SU-DHL-6 (cell line): ENCODE results near the gene SH3RF3.

ENCODE experiments used
- EZH2phosphoT487 ChIP-seq: fragments of 200-600 bp; sonication (generic), shearing (Covaris generic); conservative IDR thresholded peaks from 2 replicates; pipeline ENCODE4 v1.6.1; 2018; ENCODE audit warnings: mild to moderate bottlenecking, antibody characterized with exemption, low read length, moderate library complexity, mixed read lengths
- TF ChIP-seq, protein P1 (sequence below): fragments of 200-600 bp; sonication (generic); IDR thresholded peaks from one replicate; pipeline ENCODE4 v1.5.1; 2017; ENCODE audit warnings: antibody characterized with exemption, mild to moderate bottlenecking, low read length, moderate library complexity; ENCODE audit not compliant: insufficient read depth, poor library complexity, severe bottlenecking

- TF ChIP-seq, protein P1, sequence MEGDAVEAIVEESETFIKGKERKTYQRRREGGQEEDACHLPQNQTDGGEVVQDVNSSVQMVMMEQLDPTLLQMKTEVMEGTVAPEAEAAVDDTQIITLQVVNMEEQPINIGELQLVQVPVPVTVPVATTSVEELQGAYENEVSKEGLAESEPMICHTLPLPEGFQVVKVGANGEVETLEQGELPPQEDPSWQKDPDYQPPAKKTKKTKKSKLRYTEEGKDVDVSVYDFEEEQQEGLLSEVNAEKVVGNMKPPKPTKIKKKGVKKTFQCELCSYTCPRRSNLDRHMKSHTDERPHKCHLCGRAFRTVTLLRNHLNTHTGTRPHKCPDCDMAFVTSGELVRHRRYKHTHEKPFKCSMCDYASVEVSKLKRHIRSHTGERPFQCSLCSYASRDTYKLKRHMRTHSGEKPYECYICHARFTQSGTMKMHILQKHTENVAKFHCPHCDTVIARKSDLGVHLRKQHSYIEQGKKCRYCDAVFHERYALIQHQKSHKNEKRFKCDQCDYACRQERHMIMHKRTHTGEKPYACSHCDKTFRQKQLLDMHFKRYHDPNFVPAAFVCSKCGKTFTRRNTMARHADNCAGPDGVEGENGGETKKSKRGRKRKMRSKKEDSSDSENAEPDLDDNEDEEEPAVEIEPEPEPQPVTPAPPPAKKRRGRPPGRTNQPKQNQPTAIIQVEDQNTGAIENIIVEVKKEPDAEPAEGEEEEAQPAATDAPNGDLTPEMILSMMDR: no peak
- TF ChIP-seq EZH2phosphoT487: no peak
Measured at GRCh38 chr2:109455731-109456691, 327.0 kb downstream of the SH3RF3 start.
